ENCODE results near the gene MTCL1. TPM values are rescaled to one million over a fixed set of nuclear protein-coding genes. Genes with fewer than 3 reads are reported as not detected.

The MTCL1 gene
- total RNA-seq, 1 experiment from 2014 or later, result 50.1 TPM

GRCh38 chr18:8742387-8743361 lies 37.3 kb downstream of the MTCL1 start:
- Histone ChIP-seq H3K27ac (ENCODE audit: low read length) (no peak overlapping the region), H3K4me3 (ENCODE audit: low read depth in 2 of 2, low read length in 2 of 2) (no peak overlapping the region), H3K27me3 (ENCODE audit: control insufficient read depth, insufficient read depth, low read length) (no peaks in the 10 kb centered on the region), H3K9me3 (ENCODE audit: control insufficient read depth, insufficient read depth, low read depth, low read length) (no peaks in the 10 kb centered on the region), H3K4me1 (ENCODE audit: control insufficient read depth, insufficient read depth, low read length) (no peaks in the 10 kb centered on the region), H3K36me3 (ENCODE audit: control insufficient read depth, insufficient read depth, low read length) (no peaks in the 10 kb centered on the region; the same call in 1 of the 2 replicates)
- in situ Hi-C loops (cut with HindIII; ENCODE audit: low pct_unique_long_range_greater_than_20kb, low sequenced_read_pairs) (no loop called here), intact Hi-C loops (cut with micrococcal nuclease; ENCODE audit: unreplicated experiment) (no loop called here)
- DNase-seq (ENCODE audit: low read depth, low spot score) (no peak), ATAC-seq (no peak)
- POLR2A ChIA-PET, result interaction anchor here (0.7 kb wide), 1 partner anchor 48 kb away, joined by 5 read pairs; no protein-coding TSS in a partner anchor
- CTCF ChIA-PET, result no interaction called here
- no TSS peak for BruUV-seq (replicated peaks)
- TF ChIP-seq TCF7L2 (IDR thresholded peaks at IDR 0.05; ENCODE audit: low read depth, low read length) (no peak), CTCF (IDR thresholded peaks at IDR 0.05) (no peak), SIN3A (IDR thresholded peaks at IDR 0.05; ENCODE audit: borderline replicate concordance, insufficient read depth, low read depth, low read length) (no peak), REST (IDR thresholded peaks at IDR 0.05; ENCODE audit: insufficient read depth in 1 of 2, low read depth in 2 of 2, low read length in 1 of 2) (no peak), POLR2AphosphoS5 (IDR thresholded peaks at IDR 0.05; ENCODE audit: low read depth, low read length) (no peak)

GRCh38 chr18:8744038-8744437 lies 38.7 kb downstream of the MTCL1 start:
- ATAC-seq (no peak), DNase-seq (ENCODE audit: low read depth, low spot score) (no peak)
- ChIA-PET CTCF (interaction anchor here (0.6 kb wide), 1 partner anchor 49 kb away, joined by 3 read pairs; no protein-coding TSS in a partner anchor), POLR2A (no interaction called here)
- Histone ChIP-seq H3K27ac (ENCODE audit: low read length) (no peak overlapping the region), H3K4me1 (ENCODE audit: control insufficient read depth, insufficient read depth, low read length) (no peaks in the 10 kb centered on the region), H3K36me3 (ENCODE audit: control insufficient read depth, insufficient read depth, low read length) (peaks cover 3% of the 10 kb centered on the region; the same call in 1 of the 2 replicates), H3K27me3 (ENCODE audit: control insufficient read depth, insufficient read depth, low read length) (no peaks in the 10 kb centered on the region), H3K9me3 (ENCODE audit: control insufficient read depth, insufficient read depth, low read depth, low read length) (no peaks in the 10 kb centered on the region), H3K4me3 (ENCODE audit: low read depth in 2 of 2, low read length in 2 of 2) (no peak overlapping the region)
- in situ Hi-C loops (cut with HindIII; ENCODE audit: low pct_unique_long_range_greater_than_20kb, low sequenced_read_pairs) (no loop called here), intact Hi-C loops (cut with micrococcal nuclease; ENCODE audit: unreplicated experiment) (no loop called here)
- BruUV-seq (replicated peaks), result no TSS peak
- TF ChIP-seq CTCF (IDR thresholded peaks at IDR 0.05) (no peak), REST (IDR thresholded peaks at IDR 0.05; ENCODE audit: insufficient read depth in 1 of 2, low read depth in 2 of 2, low read length in 1 of 2) (no peak)
